GM18520 (cell line): ENCODE results near the gene ANKEF1.

Source experiments
- ATAC-seq: cut with Tn5 transposase; IDR thresholded peaks from one replicate; pipeline ENCODE4 v1.9.1; 2021; ENCODE audit not compliant: unreplicated experiment

The ANKEF1 gene

GRCh38 chr20:10034717-10035571 is at the start of gene ANKEF1:
TSS of gene ANKEF1 (plus strand) at chr20:10034987. CDS start at chr20:10038302, 3,315 bp downstream.
- ATAC-seq = peak; percentile 93

DNA sequence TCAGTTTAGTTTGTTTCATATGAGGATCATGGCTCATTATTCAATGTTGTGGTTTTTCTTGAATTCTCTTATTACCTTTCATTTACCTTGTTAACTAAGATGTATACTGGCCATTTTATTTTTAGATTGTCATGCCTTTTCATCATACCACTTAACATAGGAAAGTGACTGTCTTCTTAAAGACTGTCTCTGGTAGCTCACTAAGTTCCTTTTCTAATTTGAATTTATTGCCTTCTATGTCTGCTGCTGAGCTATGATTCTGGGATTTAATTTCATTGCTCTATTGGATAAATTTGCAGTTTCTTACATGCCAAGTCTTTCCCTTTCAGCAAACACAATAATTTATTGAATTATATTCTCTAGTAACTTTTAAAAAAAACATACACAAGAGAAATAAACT is 49.5 kb upstream of the ANKEF1 start:
- ATAC-seq = no peak

DNA sequence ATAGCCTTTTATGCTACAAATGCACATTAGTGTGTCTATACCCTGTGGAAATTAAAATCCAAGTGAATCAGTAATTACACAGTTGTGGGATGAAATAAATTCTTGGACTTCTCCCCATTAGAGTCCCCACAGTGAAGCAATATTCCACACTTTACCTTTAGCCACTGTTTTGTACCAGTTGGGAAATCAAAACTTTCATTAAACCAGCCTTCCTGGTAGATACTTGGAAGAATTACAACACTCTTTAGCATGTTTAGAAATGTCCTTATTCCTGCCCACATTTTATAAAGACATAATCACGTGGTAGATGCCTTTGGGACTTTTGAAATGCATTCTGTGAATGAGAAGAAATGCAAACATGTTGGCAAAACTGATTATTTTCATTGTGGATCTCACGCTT is 49.0 kb upstream of the ANKEF1 start:
- ATAC-seq = no peak

DNA sequence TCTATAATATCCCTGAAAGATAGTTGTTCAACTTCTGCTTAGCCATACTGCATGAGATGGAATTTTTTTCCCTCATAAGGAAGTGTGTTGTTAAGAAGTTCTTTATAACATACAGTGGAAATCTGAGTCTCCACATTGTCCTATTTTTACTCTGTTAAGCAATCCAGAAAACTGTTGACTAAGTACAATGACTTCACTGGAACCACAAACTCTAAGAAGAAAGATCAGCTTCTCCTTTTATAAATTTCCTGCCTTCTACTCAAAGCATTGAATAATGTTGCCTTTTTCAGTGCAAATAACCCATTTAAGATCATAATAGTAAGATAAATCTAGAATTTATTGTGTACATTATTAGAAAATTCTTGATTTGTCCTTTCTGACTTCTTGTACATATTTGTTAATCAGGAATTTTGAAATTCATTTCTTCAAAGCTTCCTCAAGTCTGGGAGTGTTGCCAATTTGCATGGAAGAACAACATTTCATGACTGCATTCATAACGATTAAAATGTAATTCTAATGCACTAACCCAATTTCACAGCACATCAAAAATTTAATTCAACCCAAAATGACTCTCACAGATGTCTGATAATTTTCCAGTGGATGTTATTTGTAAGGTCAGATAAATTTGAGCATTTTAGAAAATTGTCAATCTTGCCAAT is 45.6 kb upstream of the ANKEF1 start:
- ATAC-seq = no peak

GRCh38 chr20:9993137-9993536 is 41.6 kb upstream of the ANKEF1 start:
- ATAC-seq = no peak

GRCh38 chr20:9994676-9995075 is 40.1 kb upstream of the ANKEF1 start:
- ATAC-seq = no peak

GRCh38 chr20:9995510-9996272 is 39.1 kb upstream of the ANKEF1 start:
- no peak for ATAC-seq

DNA sequence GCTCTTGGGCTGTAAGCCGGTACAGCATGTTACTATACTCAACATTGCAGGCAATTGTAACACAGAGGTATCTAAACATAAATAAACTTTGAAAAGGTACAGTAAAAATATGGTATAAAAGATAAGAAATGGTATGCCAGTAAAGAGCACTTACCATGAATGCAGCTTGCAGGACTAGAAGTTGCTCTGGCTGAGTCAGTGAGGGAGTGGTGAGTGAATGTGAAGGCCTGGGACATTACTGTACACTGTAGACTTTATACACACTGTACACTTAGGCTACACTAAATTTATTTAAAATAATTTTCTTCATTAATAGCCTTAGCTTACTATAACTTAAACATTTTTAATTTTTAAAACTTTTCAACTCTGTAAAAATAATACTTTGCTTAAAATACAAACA is 37.8 kb upstream of the ANKEF1 start:
- no peak for ATAC-seq

GRCh38 chr20:9999645-10000044 is 35.1 kb upstream of the ANKEF1 start:
- ATAC-seq = no peak

- ATAC-seq = no peak
Measured at GRCh38 chr20:10002866-10003265, 31.9 kb upstream of the ANKEF1 start.

GRCh38 chr20:10004900-10005299 is 29.9 kb upstream of the ANKEF1 start:
- no peak for ATAC-seq

GRCh38 chr20:10005885-10006284 is 28.9 kb upstream of the ANKEF1 start:
- ATAC-seq = no peak

DNA sequence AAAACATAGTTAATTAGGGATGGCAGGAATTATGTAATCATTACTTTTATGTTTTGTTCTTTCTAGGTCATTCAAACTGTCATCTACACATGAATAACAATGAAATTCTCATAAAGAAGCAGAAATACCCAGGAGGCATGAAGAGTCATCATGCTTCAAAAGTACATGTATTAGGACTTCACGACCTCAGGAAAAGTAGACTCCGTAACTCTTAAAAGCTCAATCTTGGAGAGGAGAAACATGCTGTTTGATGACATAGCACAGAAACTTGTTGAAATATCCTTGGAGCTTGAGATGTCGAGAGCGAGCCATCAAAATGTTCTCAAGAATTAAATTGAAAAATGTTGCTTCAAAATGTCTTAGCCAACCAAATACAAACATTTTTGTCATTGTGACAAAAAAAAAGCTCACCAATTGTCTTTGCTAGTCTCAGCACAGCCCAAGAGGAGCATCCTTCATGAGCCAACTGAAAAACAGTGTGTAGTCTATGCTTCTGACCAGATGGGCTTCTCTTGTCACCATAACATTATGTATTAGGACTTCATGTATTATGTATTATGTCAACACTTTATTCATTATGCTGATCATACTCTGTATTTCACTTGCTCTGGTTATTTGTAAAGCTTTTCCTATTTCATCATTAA is 28.2 kb upstream of the ANKEF1 start:
- no peak for ATAC-seq

DNA sequence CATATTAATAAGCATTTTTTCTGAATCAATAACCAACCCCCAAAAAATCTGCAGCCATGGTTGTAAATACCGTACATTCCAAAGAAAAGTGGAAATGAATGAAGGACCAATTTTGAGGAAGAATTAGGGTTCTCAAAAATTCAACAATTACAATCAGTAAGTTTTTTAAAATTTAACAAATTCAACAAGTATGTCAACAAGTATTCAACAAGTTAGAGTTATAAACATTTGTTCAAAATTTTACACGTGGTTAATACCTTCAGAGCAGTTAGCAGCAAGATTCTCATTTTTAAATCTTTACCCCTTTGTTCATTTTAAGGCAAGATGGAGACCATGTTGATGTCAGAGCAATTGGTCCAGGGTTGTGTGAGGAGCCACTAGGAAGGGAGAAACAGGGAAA is 27.6 kb upstream of the ANKEF1 start:
- no peak for ATAC-seq

DNA sequence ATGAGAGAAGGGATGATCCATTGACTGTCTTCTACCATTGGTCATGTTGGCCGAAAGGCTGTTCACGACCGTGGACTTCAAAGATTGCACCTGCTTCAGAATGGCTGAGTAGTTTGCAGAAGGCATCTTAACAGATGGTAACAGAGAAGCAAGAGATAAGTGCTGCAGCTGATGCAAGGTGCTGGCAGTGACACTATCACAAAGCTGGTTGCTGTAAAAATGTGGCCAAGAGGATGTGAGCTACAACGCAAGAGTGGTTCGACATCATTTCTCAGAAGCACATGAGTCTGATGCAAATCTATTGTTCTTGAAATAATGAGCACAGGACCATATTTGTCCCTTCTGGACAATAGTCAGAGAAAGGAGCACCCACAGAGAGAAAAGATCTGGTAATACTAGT is 27.0 kb upstream of the ANKEF1 start:
- ATAC-seq = no peak

- ATAC-seq = no peak
Measured at GRCh38 chr20:10012464-10012863, 22.3 kb upstream of the ANKEF1 start.

- no peak for ATAC-seq
Measured at GRCh38 chr20:10014431-10014830, 20.4 kb upstream of the ANKEF1 start.

DNA sequence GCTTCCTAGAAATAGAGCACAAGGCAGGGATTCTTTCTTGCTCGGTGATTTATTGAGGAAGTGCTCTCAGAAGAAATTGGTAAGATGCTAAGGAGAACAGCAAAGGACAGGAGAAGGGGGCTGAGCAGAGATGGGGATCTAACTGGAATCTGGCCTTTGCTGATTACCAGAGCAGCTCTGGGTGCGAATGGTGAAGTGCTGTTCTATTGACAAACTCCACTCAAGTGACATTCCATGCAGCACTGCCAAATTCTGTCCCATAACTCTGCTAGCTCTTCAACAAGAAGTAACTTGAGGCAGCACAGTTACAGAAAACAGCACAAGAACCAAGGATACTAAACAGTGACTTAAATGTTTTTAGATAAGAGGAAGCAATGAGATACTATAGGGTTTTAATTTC is 13.8 kb upstream of the ANKEF1 start:
- no peak for ATAC-seq

- no peak for ATAC-seq
Measured at GRCh38 chr20:10022625-10023024, 12.2 kb upstream of the ANKEF1 start.

DNA sequence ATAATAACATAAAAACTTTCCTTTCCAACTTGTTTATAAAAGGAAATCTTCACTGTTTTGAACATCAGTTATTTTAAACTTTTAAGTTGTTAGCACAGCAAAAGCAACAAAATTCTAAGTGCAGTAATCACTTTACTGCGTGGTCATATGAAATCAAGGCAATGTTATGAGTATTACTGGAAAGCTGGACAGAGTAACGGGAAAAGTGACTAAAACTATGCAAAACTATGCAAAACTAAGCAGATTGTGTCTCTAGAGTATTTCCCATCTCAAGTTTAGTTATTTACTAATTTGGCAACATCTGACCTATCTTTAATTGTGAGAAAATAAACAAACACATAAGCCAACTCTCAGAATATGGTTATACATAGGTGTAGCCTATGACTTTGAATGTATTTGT is 10.9 kb upstream of the ANKEF1 start:
- no peak for ATAC-seq
